Activated CD4-positive, CD25-positive, alpha-beta regulatory T cell (primary cell): ENCODE results near the gene RNU1-4.
"Not testable (repeated sequence)": the region's sequence is repeated elsewhere in the genome, so short reads cannot be mapped to it uniquely, and the experiment has no call there.

Experiments
- DNase-seq, 4 experiments: peaks; one replicate each; lab custom pipeline; 2025; lab: John Stamatoyannopoulos, UW

The RNU1-4 gene

GRCh38 chr1:16728243-16728949 lies 11.9 kb upstream of the RNU1-4 start:
- not testable (repeated sequence) for DNase-seq

DNA sequence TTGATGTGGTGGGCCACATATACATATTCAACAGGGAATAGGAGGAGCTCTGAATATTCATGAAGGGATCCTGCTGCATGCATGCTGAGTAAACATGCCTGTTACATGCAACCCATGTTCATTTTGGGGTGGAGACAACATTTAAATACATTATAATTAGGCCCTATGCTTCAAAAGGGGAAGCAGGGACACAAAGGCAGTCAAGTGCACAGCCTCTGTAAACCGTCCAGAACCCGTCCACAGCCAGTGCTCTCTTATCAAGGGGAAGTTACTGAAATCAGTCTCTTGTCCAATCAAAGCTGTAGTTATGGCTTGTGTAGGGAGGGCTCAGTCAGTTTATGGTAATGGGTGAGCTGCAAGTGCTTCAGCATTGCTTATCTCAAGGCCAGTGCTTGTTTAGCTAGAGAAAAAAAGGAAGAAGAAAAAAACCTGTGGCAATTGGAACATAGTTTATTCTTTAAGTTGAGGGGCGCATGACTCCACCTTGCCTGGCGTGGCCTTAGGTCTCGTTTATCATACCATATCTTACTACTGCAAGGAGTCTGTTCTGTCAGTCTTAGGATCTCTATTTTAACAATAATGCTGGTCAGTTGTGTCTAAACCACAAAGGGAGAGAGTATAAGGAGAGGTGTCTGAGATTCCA lies 7.9 kb upstream of the RNU1-4 start:
- DNase-seq = not testable (repeated sequence)

DNA sequence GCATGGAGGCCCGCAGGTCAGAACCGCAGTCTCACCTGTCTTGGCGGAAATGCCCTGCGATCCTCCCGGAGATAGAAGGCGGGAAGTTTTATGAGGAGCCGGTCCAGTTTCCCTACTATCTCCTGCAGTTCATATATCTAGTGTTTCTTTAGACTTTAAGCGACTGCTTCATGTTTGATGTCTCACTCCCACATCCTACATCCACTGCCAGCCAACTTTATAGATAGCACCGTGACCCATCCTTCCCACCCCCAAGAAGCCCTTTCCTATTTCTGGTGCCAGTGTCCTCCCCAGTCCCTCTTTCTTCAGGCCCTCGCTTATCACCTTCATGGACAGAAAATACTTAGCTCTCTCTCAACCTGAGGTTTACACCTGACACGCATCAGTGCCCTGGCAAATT lies 914 bp downstream of the RNU1-4 start:
- DNase-seq = not testable (repeated sequence)

GRCh38 chr1:16747660-16748059 lies 7.3 kb downstream of the RNU1-4 start:
- DNase-seq = not testable (repeated sequence)

DNA sequence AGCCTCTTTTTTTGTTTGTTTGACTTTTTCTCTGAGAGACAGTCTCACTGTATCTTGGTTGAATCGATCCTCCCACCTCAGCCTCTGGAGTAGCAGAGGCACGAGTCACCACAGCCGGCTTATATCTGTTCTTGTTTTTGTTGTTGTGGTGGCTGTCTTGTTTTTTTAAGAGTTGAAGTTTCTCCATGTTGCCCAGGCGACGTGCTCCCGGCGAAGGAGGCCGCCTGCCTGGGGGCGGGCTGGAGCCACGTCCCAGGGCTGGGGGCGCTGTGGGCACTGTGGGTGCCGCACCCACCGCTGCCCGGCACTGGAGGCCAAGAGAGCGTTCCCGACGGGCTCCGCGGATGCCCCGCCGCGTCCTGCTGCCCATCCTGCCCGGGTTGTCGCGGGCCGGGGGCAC lies 8.4 kb downstream of the RNU1-4 start:
- DNase-seq = not testable (repeated sequence)

- DNase-seq = not testable (repeated sequence)
Measured at GRCh38 chr1:16749910-16750888, 9.9 kb downstream of the RNU1-4 start.

- DNase-seq = not testable (repeated sequence)
Measured at GRCh38 chr1:16752770-16753169, 12.5 kb downstream of the RNU1-4 start.

GRCh38 chr1:16755385-16755784 lies 15.1 kb downstream of the RNU1-4 start:
- not testable (repeated sequence) for DNase-seq

- not testable (repeated sequence) for DNase-seq
Measured at GRCh38 chr1:16755932-16756331, 15.6 kb downstream of the RNU1-4 start.

GRCh38 chr1:16757574-16757973 lies 17.3 kb downstream of the RNU1-4 start:
- not testable (repeated sequence) for DNase-seq

DNA sequence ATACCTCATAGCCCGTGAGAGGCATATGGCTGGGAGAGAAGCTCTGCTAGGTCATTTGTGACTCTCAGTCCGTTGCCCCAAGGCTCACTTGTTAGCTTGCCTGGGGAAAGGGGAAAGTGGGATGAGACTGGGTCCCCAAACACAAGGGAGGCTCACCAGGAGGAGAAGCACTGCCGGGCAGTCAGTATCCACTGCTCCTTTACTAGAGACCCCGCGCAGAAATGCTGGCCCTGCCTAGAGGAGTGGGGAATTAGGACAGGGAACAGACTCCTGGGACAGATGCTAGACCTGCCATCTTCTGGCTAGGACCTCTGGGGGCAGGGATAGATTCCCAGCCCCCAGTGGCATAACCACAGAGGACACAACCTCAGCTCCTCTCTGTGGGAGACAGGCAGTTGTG lies 17.7 kb downstream of the RNU1-4 start:
- not testable (repeated sequence) for DNase-seq

- DNase-seq = not testable (repeated sequence)
Measured at GRCh38 chr1:16759041-16759493, 18.8 kb downstream of the RNU1-4 start.

DNA sequence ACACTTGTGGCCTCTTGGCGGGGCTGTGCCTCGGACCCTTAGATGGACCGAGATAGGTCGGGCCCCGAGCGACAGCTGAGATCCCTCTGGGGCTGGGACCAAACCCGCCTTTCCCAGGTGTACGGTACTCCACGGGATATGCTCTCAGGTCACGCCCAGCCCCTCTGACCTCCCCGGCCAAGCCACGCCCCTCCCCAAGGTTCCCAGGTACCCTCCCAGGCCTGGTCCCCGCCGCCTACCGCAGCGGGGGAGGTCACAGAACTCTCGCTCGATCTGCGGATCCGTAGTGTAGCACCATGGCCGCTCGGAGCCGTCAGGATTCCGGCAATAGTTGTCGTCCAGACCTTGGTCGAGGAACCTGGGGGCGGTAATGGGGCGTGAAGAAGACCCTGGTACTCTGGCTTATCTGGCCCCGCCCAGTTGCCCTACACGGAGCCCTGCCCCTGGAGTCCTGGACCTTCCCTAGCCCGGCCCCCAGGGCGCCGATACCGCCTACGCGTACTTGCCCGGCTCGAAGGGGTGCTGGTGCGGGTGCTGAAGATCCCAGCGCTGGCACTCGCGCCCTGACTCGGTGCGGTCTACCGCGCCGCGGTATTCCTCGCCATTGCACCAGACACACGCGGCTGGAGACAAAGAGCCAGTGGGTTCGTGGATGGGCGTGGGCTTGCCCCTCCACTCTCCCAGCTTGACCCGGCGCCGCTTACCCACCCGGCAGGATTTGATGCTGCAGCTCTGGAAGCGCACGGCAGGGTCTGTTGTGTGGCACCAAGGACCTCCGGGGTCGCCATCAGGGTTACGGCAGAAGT lies 19.5 kb downstream of the RNU1-4 start:
- not testable (repeated sequence) for DNase-seq

DNA sequence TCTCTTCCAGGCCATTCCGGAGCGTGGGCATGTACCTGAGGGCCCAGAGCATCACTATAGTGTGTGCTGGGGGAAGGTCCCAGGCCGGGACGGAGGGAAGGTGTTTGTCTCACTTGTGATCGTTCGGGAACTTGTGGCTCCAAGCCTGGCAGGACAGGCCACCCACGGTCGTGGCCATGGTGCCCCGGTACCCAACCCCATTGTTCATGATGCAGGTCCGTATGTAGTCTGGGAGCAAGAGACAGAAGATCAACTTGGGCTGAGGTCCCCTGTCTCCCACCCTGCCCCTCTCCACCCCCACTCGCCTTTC lies 20.1 kb downstream of the RNU1-4 start:
- not testable (repeated sequence) for DNase-seq

- not testable (repeated sequence) for DNase-seq
Measured at GRCh38 chr1:16760801-16761200, 20.5 kb downstream of the RNU1-4 start.

GRCh38 chr1:16764248-16764819 lies 24.0 kb downstream of the RNU1-4 start:
- not testable (repeated sequence) for DNase-seq

DNA sequence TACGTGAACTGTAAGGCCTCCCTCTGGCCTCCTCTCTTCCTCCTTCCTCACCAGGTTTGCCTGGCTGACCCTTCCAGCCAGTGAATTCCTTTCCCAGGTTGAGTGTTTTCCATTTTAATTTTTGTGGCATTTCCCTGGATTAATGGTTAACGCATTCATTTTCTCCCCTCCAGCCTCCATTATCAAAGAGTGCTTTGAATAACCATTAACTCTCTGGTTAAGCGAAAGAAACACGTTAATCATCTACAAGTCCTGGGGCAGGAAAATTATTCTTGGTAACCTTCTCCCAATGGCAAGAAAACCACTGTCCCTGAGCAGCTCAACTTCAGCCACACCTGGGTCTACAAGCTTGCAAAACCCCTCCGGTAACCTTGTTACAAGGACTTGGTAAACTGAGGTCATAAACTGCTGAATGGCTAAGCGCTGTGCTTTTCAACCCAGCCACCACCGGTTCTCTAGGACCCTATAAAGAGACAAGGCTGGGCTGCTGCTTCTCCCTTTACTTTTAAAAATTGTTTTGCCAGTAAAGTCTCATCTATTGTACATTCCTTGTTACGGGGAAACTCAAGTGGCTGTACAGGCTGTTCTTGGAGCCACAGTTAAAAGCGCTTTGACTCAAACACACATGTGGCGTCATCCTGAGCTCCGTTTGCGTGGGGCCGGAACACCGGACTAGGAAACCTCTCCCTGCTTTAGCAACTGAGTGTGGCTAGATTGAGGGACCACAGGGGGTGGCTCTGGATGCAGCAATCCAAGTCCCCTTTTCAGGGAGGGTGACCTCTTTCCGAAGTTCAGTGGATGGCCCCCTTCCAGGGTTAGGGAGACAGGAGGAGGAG lies 24.7 kb downstream of the RNU1-4 start:
- not testable (repeated sequence) for DNase-seq

DNA sequence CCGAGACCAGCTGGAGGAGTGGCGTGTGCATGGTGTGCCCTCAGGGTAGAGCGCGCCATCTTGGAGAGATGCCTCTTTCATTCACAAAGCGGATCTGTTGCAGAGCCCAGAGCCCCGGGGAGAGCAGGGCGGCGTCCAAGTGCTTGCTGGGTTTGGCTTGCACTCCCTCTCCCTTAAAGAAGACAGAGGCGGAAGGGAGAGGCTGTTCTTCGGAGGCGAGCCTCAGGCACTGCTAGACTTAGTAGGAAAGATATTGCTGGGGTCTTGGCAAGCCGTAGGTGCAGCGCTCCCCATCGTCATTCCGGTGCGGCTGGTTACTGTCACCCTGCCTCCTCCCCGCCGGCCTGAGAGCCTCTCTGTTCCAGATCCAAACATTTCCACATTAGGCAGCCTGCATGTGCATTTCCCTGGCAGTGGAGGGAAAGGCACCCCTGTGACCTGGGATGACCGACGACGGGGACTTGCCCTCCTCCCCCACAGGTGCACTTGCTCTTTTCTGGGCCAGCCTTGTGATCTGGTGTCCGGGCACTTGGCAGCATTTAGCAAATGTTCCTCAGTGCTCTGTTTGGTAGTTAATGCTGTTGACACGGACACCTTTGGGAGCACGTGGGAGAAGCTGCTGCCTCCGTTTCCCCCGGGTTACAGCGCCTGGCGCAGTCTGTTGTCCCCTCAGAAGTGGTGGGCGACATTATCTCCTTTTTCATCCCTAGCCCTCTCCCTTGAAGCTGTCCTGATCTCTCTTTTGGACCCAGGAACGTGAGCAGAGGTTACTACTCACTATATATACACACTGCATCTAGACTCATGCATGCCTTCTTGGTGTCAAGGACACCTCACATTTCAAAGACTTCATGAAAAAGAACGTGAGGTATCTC lies 25.7 kb downstream of the RNU1-4 start:
- DNase-seq = not testable (repeated sequence)

DNA sequence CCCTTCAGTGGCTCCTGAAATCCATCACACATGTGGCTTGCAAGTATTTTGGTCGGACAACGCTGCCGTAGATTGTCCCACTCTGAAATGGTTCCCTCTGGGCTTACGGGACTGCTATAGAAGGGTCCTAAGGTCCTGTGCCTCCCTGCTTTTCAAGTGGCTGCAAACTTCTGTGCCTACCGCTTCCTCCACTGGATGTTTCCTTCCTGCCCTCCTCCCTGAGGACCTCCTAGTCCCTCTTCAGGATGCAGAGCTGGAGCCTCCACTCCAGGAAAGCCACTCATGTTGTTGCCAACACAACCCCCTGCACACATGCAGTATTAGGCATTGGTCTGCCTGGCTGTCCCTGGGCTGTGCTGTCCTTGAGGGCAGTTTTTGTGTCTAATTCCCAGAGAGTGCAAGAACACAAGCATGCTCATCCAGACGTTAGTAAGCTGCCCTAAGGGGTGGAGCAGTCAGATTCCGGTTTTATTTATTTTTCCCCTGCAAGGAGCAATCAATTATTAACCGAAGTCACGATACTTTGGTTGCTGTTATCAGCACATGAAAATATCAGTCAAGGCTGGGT lies 26.5 kb downstream of the RNU1-4 start:
- not testable (repeated sequence) for DNase-seq
